H9 (cell line): ENCODE results near the gene ZNRF4. TPM values are rescaled to one million over a fixed set of nuclear protein-coding genes. Genes with fewer than 3 reads are reported as not detected.

Experiments used
- DNase-seq: peaks from one replicate; pipeline ENCODE4 v3.0.0-alpha.2; 2017
- H2AFZ ChIP-seq: one replicate; pipeline ENCODE4 v1.6.1; 2013; ENCODE audit warnings: mild to moderate bottlenecking, low read length, control low read depth, moderate library complexity
- H2AK5ac ChIP-seq: 2 replicates; pipeline ENCODE4 v1.6.1; 2013; ENCODE audit warnings: low read length, control low read depth, mixed read lengths; ENCODE audit not compliant: insufficient read length
- H2BK120ac ChIP-seq: one replicate; pipeline ENCODE4 v1.6.1; 2013; ENCODE audit warnings: low read depth, mild to moderate bottlenecking, low read length, control low read depth, inconsistent platforms; ENCODE audit not compliant: poor library complexity, severe bottlenecking
- H2BK12ac ChIP-seq: 2 replicates; pipeline ENCODE4 v1.6.1; 2013; ENCODE audit warnings: low read length, control low read depth, mixed read lengths, low read depth; ENCODE audit not compliant: insufficient read length
- H2BK15ac ChIP-seq: 2 replicates; pipeline ENCODE4 v1.6.1; 2013; ENCODE audit warnings: low read depth, low read length, control low read depth
- H2BK20ac ChIP-seq: one replicate; pipeline ENCODE4 v1.6.1; 2013; ENCODE audit warnings: low read depth, mild to moderate bottlenecking, low read length, control low read depth, inconsistent platforms; ENCODE audit not compliant: poor library complexity, severe bottlenecking
- H2BK5ac ChIP-seq: 2 replicates; pipeline ENCODE4 v1.6.1; 2013; ENCODE audit warnings: low read length, control low read depth, mixed read lengths; ENCODE audit not compliant: insufficient read length
- H3K14ac ChIP-seq: 2 replicates; pipeline ENCODE4 v1.6.1; 2013; ENCODE audit warnings: low read length, control low read depth; ENCODE audit not compliant: insufficient read depth
- H3K18ac ChIP-seq: 2 replicates; pipeline ENCODE4 v1.6.1; 2013; ENCODE audit warnings: low read depth, mild to moderate bottlenecking, mixed read lengths, low read length, control low read depth; ENCODE audit not compliant: insufficient read length
- H3K23ac ChIP-seq: 2 replicates; pipeline ENCODE4 v1.6.1; 2013; ENCODE audit warnings: low read length, control low read depth, mixed read lengths, low read depth; ENCODE audit not compliant: insufficient read length
- H3K23me2 ChIP-seq: 2 replicates; pipeline ENCODE4 v1.6.1; 2013; ENCODE audit warnings: low read depth, mild to moderate bottlenecking, mixed read lengths, low read length, control low read depth; ENCODE audit not compliant: insufficient read length, poor library complexity, severe bottlenecking
- H3K27ac ChIP-seq: 2 replicates; pipeline ENCODE4 v1.5.1; 2013; ENCODE audit warnings: low read length, control low read depth, mixed read lengths, low read depth; ENCODE audit not compliant: insufficient read length
- H3K27me3 ChIP-seq: 2 replicates; pipeline ENCODE4 v1.6.1; 2013; ENCODE audit warnings: low read length, control low read depth, inconsistent platforms; ENCODE audit not compliant: insufficient read depth
- H3K4ac ChIP-seq: 2 replicates; pipeline ENCODE4 v1.6.1; 2013; ENCODE audit warnings: low read depth, mild to moderate bottlenecking, control low read depth, inconsistent platforms, low read length, moderate library complexity
- H3K4me1 ChIP-seq: 2 replicates; pipeline ENCODE4 v1.6.1; 2013; ENCODE audit warnings: low read length, control low read depth, inconsistent platforms; ENCODE audit not compliant: insufficient read depth
- H3K4me2 ChIP-seq: 2 replicates; pipeline ENCODE4 v1.6.1; 2013; ENCODE audit warnings: low read length, control low read depth, mixed read lengths; ENCODE audit not compliant: insufficient read length, insufficient read depth
- H3K56ac ChIP-seq: 2 replicates; pipeline ENCODE4 v1.6.1; 2013; ENCODE audit warnings: low read depth, mild to moderate bottlenecking, mixed read lengths, low read length, control low read depth; ENCODE audit not compliant: insufficient read length
- H3K79me1 ChIP-seq: 2 replicates; pipeline ENCODE4 v1.6.1; 2013; ENCODE audit warnings: low read depth, mild to moderate bottlenecking, moderate library complexity, low read length, control low read depth, inconsistent platforms; ENCODE audit not compliant: insufficient read depth, poor library complexity, severe bottlenecking
- H3K79me2 ChIP-seq: 2 replicates; pipeline ENCODE4 v1.6.1; 2013; ENCODE audit warnings: low read length, control low read depth, inconsistent platforms; ENCODE audit not compliant: insufficient read depth
- H3K9ac ChIP-seq: 2 replicates; pipeline ENCODE4 v1.6.1; 2013; ENCODE audit warnings: low read length, control low read depth, mixed read lengths; ENCODE audit not compliant: insufficient read length; ENCODE audit errors: extremely low read depth
- H3K9me3 ChIP-seq: one replicate; pipeline ENCODE4 v1.6.1; 2013; ENCODE audit warnings: low read depth, low read length, inconsistent platforms; ENCODE audit not compliant: control insufficient read depth
- H3T11ph ChIP-seq: one replicate; pipeline ENCODE4 v1.6.1; 2013; ENCODE audit warnings: mild to moderate bottlenecking, low read length, control low read depth, inconsistent platforms
- H4K20me1 ChIP-seq: one replicate; pipeline ENCODE4 v1.6.1; 2013; ENCODE audit not compliant: control insufficient read depth, insufficient read length, insufficient read depth
- H4K5ac ChIP-seq: 2 replicates; pipeline ENCODE4 v1.6.1; 2013; ENCODE audit warnings: low read depth, mild to moderate bottlenecking, mixed read lengths, low read length, control low read depth; ENCODE audit not compliant: insufficient read length
- H4K8ac ChIP-seq: replicated peaks from 2 replicates; pipeline ENCODE4 v1.6.1; 2013; ENCODE audit warnings: low read length, control low read depth, mixed read lengths, low read depth; ENCODE audit not compliant: insufficient read length
- H4K91ac ChIP-seq: 2 replicates; pipeline ENCODE4 v1.6.1; 2013; ENCODE audit warnings: low read depth, mild to moderate bottlenecking, moderate library complexity, mixed read lengths, low read length, control low read depth; ENCODE audit not compliant: insufficient read length
- H3K27ac Mint-ChIP-seq, 3 experiments: 2 replicates in 2 of 3; 3 replicates in 1 of 3; pipeline ENCODE4 v1.8.0; 2020 to 2021; ENCODE audit warnings: mixed read lengths in 3 of 3, mild to moderate bottlenecking in 1 of 3, moderate library complexity in 1 of 3
- H3K27me3 Mint-ChIP-seq: 2 replicates; pipeline ENCODE4 v1.8.0; 2021; ENCODE audit warnings: low read depth, mild to moderate bottlenecking, moderate library complexity, mixed read lengths
- H3K36me3 Mint-ChIP-seq, 3 experiments: 2 replicates in 2 of 3; 3 replicates in 1 of 3; pipeline ENCODE4 v1.8.0; 2020 to 2021; ENCODE audit warnings: low read depth in 3 of 3, mixed read lengths in 3 of 3; ENCODE audit not compliant: insufficient read depth in 1 of 3
- H3K4me1 Mint-ChIP-seq, 2 experiments: 2 replicates each; pipeline ENCODE4 v1.8.0; 2020; ENCODE audit warnings: mixed read lengths in 2 of 2
- H3K4me3 Mint-ChIP-seq, 2 experiments: 2 replicates in 1 of 2; 3 replicates in 1 of 2; pipeline ENCODE4 v1.8.0; 2020 to 2021; ENCODE audit warnings: mild to moderate bottlenecking in 2 of 2, mixed read lengths in 2 of 2, moderate library complexity in 1 of 2
- H3K9me3 Mint-ChIP-seq, 2 experiments: 2 replicates in 1 of 2; 3 replicates in 1 of 2; pipeline ENCODE4 v1.8.0; 2020; ENCODE audit warnings: mild to moderate bottlenecking in 2 of 2, mixed read lengths in 2 of 2, moderate library complexity in 1 of 2
- WGBS: extraction: QIAGEN DNeasy Blood & Tissue Kit; methylation state at CpG from one replicate; pipeline ENCODE4 v1.1.7; 2013; ENCODE audit warnings: missing lambda C conversion rate, low lambda C conversion rate, mixed read lengths; ENCODE audit not compliant: insufficient read length; ENCODE audit errors: extremely low coverage; 5-methylcytosine and 5-hydroxymethylcytosine counted together
- total RNA-seq: library from RNA; stranded (reverse); gene quantifications from 2 replicates; pipeline ENCODE4 v1.2.1, GENCODE V29; 2021
- TF ChIP-seq, protein P1 (sequence below): fragments of 200-600 bp; sonication (generic); conservative IDR thresholded peaks from 3 replicates; pipeline ENCODE4 v1.8.0; 2021; ENCODE audit warnings: antibody characterized with exemption, mild to moderate bottlenecking

The ZNRF4 gene
- total RNA-seq, 1 experiment from 2014 or later: not detected

DNA sequence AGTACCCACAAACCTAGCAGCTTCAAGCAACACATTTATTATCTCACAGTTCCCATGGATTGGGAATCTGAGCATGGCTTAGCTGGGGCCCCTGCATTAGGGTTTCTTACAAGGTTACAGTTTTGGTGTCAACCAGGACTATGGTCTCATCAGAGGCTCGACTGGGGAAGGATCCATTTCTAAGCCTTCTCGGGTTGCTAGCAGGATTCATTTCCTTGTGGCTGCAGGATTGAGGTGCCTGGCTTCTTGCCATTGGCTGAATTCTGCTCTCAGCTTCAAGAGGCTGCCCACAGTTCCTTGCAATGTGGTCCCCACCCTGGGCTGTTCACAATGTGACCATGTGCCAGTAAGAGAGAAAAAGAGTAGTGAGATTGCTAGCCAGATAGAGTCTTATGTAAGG, 26.7 kb downstream of the ZNRF4 start:
- Mint-ChIP-seq H3K4me1 (peaks cover 8 to 17% of the 10 kb centered on the region in 2 experiments), H3K4me3 (no peak overlapping the region), H3K9me3 (peaks cover 4 to 24% of the 10 kb centered on the region in 2 experiments; a peak in 4 of 5 replicates), H3K36me3 (no peaks in the 10 kb centered on the region; a peak in 1 of 7 replicates), H3K27ac (no peak overlapping the region), H3K27me3 (peaks cover 78% of the 10 kb centered on the region)
- Histone ChIP-seq H3K56ac (no peak overlapping the region), H2BK5ac (no peak overlapping the region), H3K79me1 (no peaks in the 10 kb centered on the region), H3K9ac (no peak overlapping the region), H3K23ac (no peak overlapping the region), H4K8ac (no peak overlapping the region), H3K79me2 (no peaks in the 10 kb centered on the region), H2BK120ac (no peak overlapping the region), H2AK5ac (no peak overlapping the region), H3T11ph (no peak overlapping the region), H3K27me3 (no peaks in the 10 kb centered on the region), H3K4me1 (no peaks in the 10 kb centered on the region), H2BK12ac (no peak overlapping the region), H4K91ac (no peak overlapping the region), H2BK20ac (no peak overlapping the region), H3K18ac (no peak overlapping the region), H4K20me1 (no peaks in the 10 kb centered on the region), H2BK15ac (no peak overlapping the region), H3K9me3 (no peaks in the 10 kb centered on the region), H2AFZ (no peak overlapping the region), H4K5ac (no peak overlapping the region), H3K4me2 (no peak overlapping the region), H3K23me2 (no peaks in the 10 kb centered on the region), H3K4ac (no peak overlapping the region), H3K14ac (no peak overlapping the region), H3K27ac (no peak overlapping the region)
- TF ChIP-seq, protein P1, sequence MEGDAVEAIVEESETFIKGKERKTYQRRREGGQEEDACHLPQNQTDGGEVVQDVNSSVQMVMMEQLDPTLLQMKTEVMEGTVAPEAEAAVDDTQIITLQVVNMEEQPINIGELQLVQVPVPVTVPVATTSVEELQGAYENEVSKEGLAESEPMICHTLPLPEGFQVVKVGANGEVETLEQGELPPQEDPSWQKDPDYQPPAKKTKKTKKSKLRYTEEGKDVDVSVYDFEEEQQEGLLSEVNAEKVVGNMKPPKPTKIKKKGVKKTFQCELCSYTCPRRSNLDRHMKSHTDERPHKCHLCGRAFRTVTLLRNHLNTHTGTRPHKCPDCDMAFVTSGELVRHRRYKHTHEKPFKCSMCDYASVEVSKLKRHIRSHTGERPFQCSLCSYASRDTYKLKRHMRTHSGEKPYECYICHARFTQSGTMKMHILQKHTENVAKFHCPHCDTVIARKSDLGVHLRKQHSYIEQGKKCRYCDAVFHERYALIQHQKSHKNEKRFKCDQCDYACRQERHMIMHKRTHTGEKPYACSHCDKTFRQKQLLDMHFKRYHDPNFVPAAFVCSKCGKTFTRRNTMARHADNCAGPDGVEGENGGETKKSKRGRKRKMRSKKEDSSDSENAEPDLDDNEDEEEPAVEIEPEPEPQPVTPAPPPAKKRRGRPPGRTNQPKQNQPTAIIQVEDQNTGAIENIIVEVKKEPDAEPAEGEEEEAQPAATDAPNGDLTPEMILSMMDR: no peak
- no peak for DNase-seq
- no CpG with 5 or more reads among the region's 2 CpGs for WGBS
